IMR-90 (cell line): Measurements from ENCODE around the gene TBC1D9B. TPM values are rescaled to one million over a fixed set of nuclear protein-coding genes. Genes with fewer than 3 reads are reported as not detected.

Experiments
- ATAC-seq: fragments of 200-7000 bp; cut with Tn5 transposase; 2 replicates; pipeline ENCODE4 v1.9.1; 2020; ENCODE audit warnings: low read depth, mild to moderate bottlenecking, moderate library complexity
- BruUV-seq: library from RNA; stranded (reverse); fragments of 400-500 nt; replicated peaks from 2 replicates; lab custom pipeline; 2021; lab: Mats Ljungman, UMichigan
- CTCF ChIA-PET: fragments of 300-600 bp; formaldehyde crosslinking; extraction: SDS; loops from one replicate; lab custom pipeline; 2021; ENCODE audit warnings: antibody characterized with exemption; lab: Yijun Ruan, JAX
- POLR2A ChIA-PET: fragments of 300-600 bp; sonication (Branson Sonifier 250); formaldehyde crosslinking; loops from one replicate; lab custom pipeline; 2022; ENCODE audit warnings: antibody characterized with exemption; ENCODE audit not compliant: unreplicated experiment; lab: Charles Lee
- DNase-seq: peaks from one replicate; pipeline ENCODE4 v3.0.0; 2013
- H2AFZ ChIP-seq: replicated peaks from 2 replicates; pipeline ENCODE3; 2013; ENCODE audit warnings: low read length, mild to moderate bottlenecking; ENCODE audit not compliant: poor library complexity
- H2AK5ac ChIP-seq: 2 replicates; pipeline ENCODE4 v1.6.1; 2013; ENCODE audit warnings: low read depth, low read length, inconsistent platforms
- H2AK9ac ChIP-seq: replicated peaks from 2 replicates; pipeline ENCODE3; 2013; ENCODE audit warnings: mild to moderate bottlenecking, low read depth, low read length, moderate library complexity; ENCODE audit not compliant: poor library complexity
- H2BK120ac ChIP-seq: 2 replicates; pipeline ENCODE4 v1.6.1; 2013; ENCODE audit warnings: low read depth, low read length, inconsistent platforms
- H2BK15ac ChIP-seq: 3 replicates; pipeline ENCODE4 v1.6.1; 2013; ENCODE audit warnings: low read depth, low read length, inconsistent platforms
- H2BK20ac ChIP-seq: 2 replicates; pipeline ENCODE4 v1.6.1; 2013; ENCODE audit warnings: low read depth, mild to moderate bottlenecking, inconsistent platforms, low read length, moderate library complexity
- H2BK5ac ChIP-seq: 2 replicates; pipeline ENCODE4 v1.6.1; 2013; ENCODE audit warnings: mild to moderate bottlenecking, low read depth, low read length, inconsistent platforms; ENCODE audit not compliant: poor library complexity, severe bottlenecking
- H3K14ac ChIP-seq: replicated peaks from 2 replicates; pipeline ENCODE4 v1.6.1; 2013; ENCODE audit warnings: low read depth, low read length, inconsistent platforms
- H3K18ac ChIP-seq: 2 replicates; pipeline ENCODE4 v1.6.1; 2013; ENCODE audit warnings: low read depth, low read length, control low read depth
- H3K23ac ChIP-seq: 2 replicates; pipeline ENCODE4 v1.6.1; 2013; ENCODE audit warnings: low read depth, low read length, inconsistent platforms
- H3K27ac ChIP-seq: 2 replicates; pipeline ENCODE4 v1.5.1; 2013; ENCODE audit warnings: mild to moderate bottlenecking, control low read depth, low read length; ENCODE audit not compliant: insufficient read depth
- H3K27me3 ChIP-seq: 2 replicates; pipeline ENCODE4 v1.6.1; 2013; ENCODE audit warnings: low read length; ENCODE audit not compliant: control insufficient read depth, insufficient read depth
- H3K36me3 ChIP-seq: 2 replicates; pipeline ENCODE4 v1.6.1; 2013; ENCODE audit warnings: low read length, mixed read lengths; ENCODE audit not compliant: control insufficient read depth, insufficient read depth
- H3K4ac ChIP-seq: 2 replicates; pipeline ENCODE4 v1.6.1; 2013; ENCODE audit warnings: low read depth, low read length, inconsistent platforms
- H3K4me1 ChIP-seq: 2 replicates; pipeline ENCODE4 v1.6.1; 2013; ENCODE audit warnings: low read length, mixed read lengths; ENCODE audit not compliant: control insufficient read depth, insufficient read depth
- H3K4me2 ChIP-seq: 2 replicates; pipeline ENCODE4 v1.6.1; 2013; ENCODE audit warnings: low read depth, mild to moderate bottlenecking, control low read depth, low read length, moderate library complexity
- H3K4me3 ChIP-seq: 2 replicates; pipeline ENCODE4 v1.5.1; 2013; ENCODE audit warnings: low read depth, mild to moderate bottlenecking, control low read depth, low read length, moderate library complexity; ENCODE audit not compliant: insufficient read depth
- H3K56ac ChIP-seq: 2 replicates; pipeline ENCODE4 v1.6.1; 2013; ENCODE audit warnings: low read length, inconsistent platforms; ENCODE audit not compliant: insufficient read depth; ENCODE audit errors: extremely low read depth
- H3K79me1 ChIP-seq, 2 experiments: 2 replicates each; pipeline ENCODE4 v1.6.1; 2013; ENCODE audit warnings: low read length in 2 of 2, inconsistent platforms in 1 of 2, low read depth in 1 of 2
- H3K9ac ChIP-seq: 2 replicates; pipeline ENCODE4 v1.6.1; 2013; ENCODE audit warnings: low read depth, low read length, control low read depth
- H3K9me1 ChIP-seq: 2 replicates; pipeline ENCODE4 v1.6.1; 2013; ENCODE audit warnings: low read length, inconsistent platforms; ENCODE audit not compliant: insufficient read depth
- H3K9me3 ChIP-seq: 2 replicates; pipeline ENCODE4 v1.6.1; 2013; ENCODE audit warnings: low read length; ENCODE audit not compliant: control insufficient read depth, insufficient read depth
- H4K20me1 ChIP-seq: 2 replicates; pipeline ENCODE4 v1.6.1; 2013; ENCODE audit warnings: low read length, inconsistent platforms; ENCODE audit not compliant: insufficient read depth
- H4K5ac ChIP-seq: 2 replicates; pipeline ENCODE4 v1.6.1; 2013; ENCODE audit warnings: mild to moderate bottlenecking, low read depth, low read length, control low read depth
- H4K8ac ChIP-seq, 2 experiments: 2 replicates each; pipeline ENCODE4 v1.6.1; 2013; ENCODE audit warnings: low read depth in 2 of 2, low read length in 2 of 2, control low read depth in 1 of 2, inconsistent platforms in 1 of 2
- H4K91ac ChIP-seq: 2 replicates; pipeline ENCODE4 v1.6.1; 2013; ENCODE audit warnings: low read depth, low read length, inconsistent platforms; ENCODE audit not compliant: insufficient read depth
- BHLHE40 ChIP-seq: fragments of 150-350 bp; IDR thresholded peaks from 2 replicates; pipeline ENCODE4 v1.6.1; 2016; ENCODE audit warnings: mild to moderate bottlenecking, low read depth, low read length
- CEBPB ChIP-seq: IDR thresholded peaks from 2 replicates; pipeline ENCODE4 v1.6.1; 2012; ENCODE audit warnings: low read depth, low read length, improper control_type of control experiment
- CHD1 ChIP-seq: IDR thresholded peaks from 2 replicates; pipeline ENCODE4 v1.6.1; 2012; ENCODE audit warnings: low read depth, low read length, improper control_type of control experiment
- CTCF ChIP-seq: conservative IDR thresholded peaks from 2 replicates; pipeline ENCODE4 v1.5.1; 2012; ENCODE audit warnings: mild to moderate bottlenecking, low read depth, low read length, improper control_type of control experiment
- ELK1 ChIP-seq: fragments of 150-350 bp; IDR thresholded peaks from 2 replicates; pipeline ENCODE4 v1.6.1; 2016; ENCODE audit warnings: low read depth, mild to moderate bottlenecking, low read length, moderate library complexity, borderline replicate concordance
- FOS ChIP-seq: fragments of 150-350 bp; IDR thresholded peaks from 2 replicates; pipeline ENCODE4 v1.6.1; 2016; ENCODE audit warnings: low read depth, low read length
- MAFK ChIP-seq: IDR thresholded peaks from 2 replicates; pipeline ENCODE4 v1.6.1; 2012; ENCODE audit warnings: low read depth, low read length, improper control_type of control experiment
- MAZ ChIP-seq: IDR thresholded peaks from 2 replicates; pipeline ENCODE4 v1.6.1; 2012; ENCODE audit warnings: low read depth, mild to moderate bottlenecking, low read length, improper control_type of control experiment, moderate library complexity, borderline replicate concordance
- MXI1 ChIP-seq: IDR thresholded peaks from 2 replicates; pipeline ENCODE4 v1.6.1; 2012; ENCODE audit warnings: low read depth, mild to moderate bottlenecking, low read length, moderate library complexity, borderline replicate concordance
- NFE2L2 ChIP-seq: fragments of 150-350 bp; IDR thresholded peaks from 2 replicates; pipeline ENCODE4 v1.6.1; 2016; ENCODE audit warnings: low read depth, mild to moderate bottlenecking, low read length
- POLR2A ChIP-seq: IDR thresholded peaks from 2 replicates; pipeline ENCODE4 v1.6.1; 2012; ENCODE audit warnings: mild to moderate bottlenecking, low read depth, low read length
- RAD21 ChIP-seq: IDR thresholded peaks from 2 replicates; pipeline ENCODE4 v1.6.1; 2012; ENCODE audit warnings: low read length, improper control_type of control experiment
- RCOR1 ChIP-seq: IDR thresholded peaks from 2 replicates; pipeline ENCODE4 v1.6.1; 2012; ENCODE audit warnings: mild to moderate bottlenecking, low read length, improper control_type of control experiment; ENCODE audit not compliant: insufficient replicate concordance
- RFX5 ChIP-seq: IDR thresholded peaks from 2 replicates; pipeline ENCODE4 v1.8.0; 2012; ENCODE audit warnings: low read depth, mild to moderate bottlenecking, low read length, moderate library complexity
- SMC3 ChIP-seq: fragments of 150-350 bp; IDR thresholded peaks from 2 replicates; pipeline ENCODE4 v1.6.1; 2016; ENCODE audit warnings: low read depth, mild to moderate bottlenecking, antibody characterized with exemption, low read length, moderate library complexity
- USF2 ChIP-seq: fragments of 150-350 bp; IDR thresholded peaks from 2 replicates; pipeline ENCODE4 v1.6.1; 2017; ENCODE audit warnings: mild to moderate bottlenecking, antibody characterized with exemption, low read length, low read depth
- WGBS, 2 experiments: methylation state at CpG; one replicate each; pipeline versions ENCODE4 v1.1.5 to v1.1.7; 2013; ENCODE audit warnings: missing lambda C conversion rate in 2 of 2; ENCODE audit not compliant: insufficient read length in 1 of 2; ENCODE audit errors: extremely low coverage in 2 of 2; 5-methylcytosine and 5-hydroxymethylcytosine counted together
- dilution Hi-C: fragments of 300-500 bp; cut with HindIII; formaldehyde crosslinking; loops from one replicate; pipeline ENCODE4 v1.14.3; 2018; ENCODE audit warnings: low sequenced_read_pairs; ENCODE audit not compliant: unreplicated experiment
- in situ Hi-C: fragments of 300-500 bp; cut with MboI; formaldehyde crosslinking; loops from 3 replicates; pipeline ENCODE4 v1.14.3; 2019; ENCODE audit warnings: low sequenced_read_pairs, inconsistent platforms, mixed read lengths
- intact Hi-C: fragments of 100-400 bp; cut with micrococcal nuclease; formaldehyde crosslinking; loops from 2 replicates; pipeline ENCODE4 v1.10.0; 2022
- polyA plus RNA-seq, 3 experiments: library from polyadenylated mRNA; depleted of rRNA; stranded (reverse); fragments of >200 nt; gene quantifications; 2 replicates each; pipeline ENCODE4 v1.2.3, GENCODE V29; 2012; ENCODE audit warnings: low replicate concordance in 1 of 3
- total RNA-seq: library from RNA; depleted of rRNA; stranded (reverse); fragments of >200 nt; gene quantifications from 2 replicates; pipeline ENCODE4 v1.2.3, GENCODE V29; 2012

Gene TBC1D9B
- total and polyA plus RNA-seq, 2 of the 4 experiments (the other 2 are of a cell fraction) = 58.6 to 78.1 TPM

- Histone ChIP-seq H2BK120ac (peak overlapping the region; percentile 98), H3K4me2 (peak overlapping the region; percentile 89), H3K4me1 (peaks cover 39% of the 10 kb centered on the region), H2BK5ac (peak overlapping the region; percentile 94), H3K18ac (peak overlapping the region; percentile 86), H3K14ac (peak overlapping the region; percentile 94), H2AFZ (peak overlapping the region; percentile 89), H3K27ac (peak overlapping the region; percentile 99), H3K9me1 (peaks cover 34% of the 10 kb centered on the region), H2BK15ac (peak overlapping the region; percentile 27; the same call in 2 of the 3 replicates), H2BK20ac (peak overlapping the region; percentile 94), H2AK5ac (peak overlapping the region; percentile 98), H4K5ac (peak overlapping the region; percentile 84), H3K23ac (peak overlapping the region; percentile 92), H4K8ac (peak overlapping the region; percentile 82 to 89), H3K4me3 (peak overlapping the region; percentile 38), H3K27me3 (no peaks in the 10 kb centered on the region), H3K9me3 (no peaks in the 10 kb centered on the region), H4K20me1 (peaks cover 44% of the 10 kb centered on the region), H2AK9ac (peak overlapping the region; percentile 96), H3K79me1 (peaks cover 11 to 54% of the 10 kb centered on the region in 2 experiments), H3K4ac (peak overlapping the region; percentile 98), H3K36me3 (peaks cover 31% of the 10 kb centered on the region), H3K9ac (peak overlapping the region; percentile 48), H4K91ac (peak overlapping the region; percentile 93), H3K56ac (peak overlapping the region; percentile 80; the same call in 1 of the 2 replicates)
- 71% methylated on average over 9 of the region's 12 CpGs; no CpG with 5 or more reads in 1 of the 2 experiments for WGBS, 2 experiments
- no peak for DNase-seq
- ChIA-PET POLR2A (interaction anchor here (0.6 to 1.0 kb wide), 2 partner anchors 65 to 78 kb away, joined by 4 read pairs; no protein-coding TSS in a partner anchor), CTCF (no interaction called here)
- in situ Hi-C loops = no loop called here
- TF ChIP-seq BHLHE40 (no peak), CTCF (no peak), MAZ (no peak), ELK1 (no peak), POLR2A (no peak), RFX5 (no peak), MXI1 (no peak), CHD1 (no peak), USF2 (no peak), CEBPB (no peak), RCOR1 (no peak), RAD21 (no peak), FOS (no peak), MAFK (no peak), NFE2L2 (no peak), SMC3 (no peak)
- dilution Hi-C loops = no loop called here
- ATAC-seq = no peak
- no TSS peak for BruUV-seq
- intact Hi-C loops = loop anchor here (5.0 kb wide), 1 partner anchor 198 kb away; the partner anchor contains the start of gene HNRNPH1
Observed at GRCh38 chr5:179820127-179820482, 87.6 kb downstream of the TBC1D9B start.
